Endothelial cell of umbilical vein (primary cell): ENCODE results near the gene LPAR3. TPM values are rescaled to one million over a fixed set of nuclear protein-coding genes. Genes with fewer than 3 reads are reported as not detected.

Source experiments
- BruUV-seq: library from RNA; stranded (reverse); fragments of 400-500 nt; replicated peaks from 2 replicates; lab custom pipeline; 2021; lab: Mats Ljungman, UMichigan
- CTCF ChIA-PET: fragments of 300-600, 350-600 bp; sonication (Branson Sonifier 250); formaldehyde crosslinking; loops from one replicate; lab custom pipeline; 2021; ENCODE audit warnings: antibody characterized with exemption, inconsistent platforms; lab: Charles Lee
- POLR2A ChIA-PET: fragments of 300-600, 350-600 bp; sonication (Branson Sonifier 250); formaldehyde crosslinking; loops from one replicate; lab custom pipeline; 2021; ENCODE audit warnings: antibody characterized with exemption, inconsistent platforms; lab: Charles Lee
- DNase-seq: peaks from one replicate; pipeline ENCODE4 v3.0.0-alpha.2; 2011; ENCODE audit warnings: low read depth, low spot score
- FAIRE-seq: peaks from 2 replicates; lab custom pipeline; 2011; peaks lifted over from hg19 to GRCh38; lab: Jason Lieb, UNC
- H2AFZ ChIP-seq: 2 replicates; pipeline ENCODE4 v1.6.0; 2012; ENCODE audit warnings: low read depth, low read length, control low read depth, inconsistent platforms
- H3K27ac ChIP-seq: 2 replicates; pipeline ENCODE4 v1.5.1; 2011; ENCODE audit warnings: low read depth, mild to moderate bottlenecking, control low read depth, low read length, moderate library complexity; ENCODE audit not compliant: insufficient read depth
- H3K27me3 ChIP-seq, 2 experiments: 2 replicates each; pipeline versions ENCODE4 v1.6.0 to v1.6.1; 2011; ENCODE audit warnings: low read length in 2 of 2, mixed read lengths in 1 of 2; ENCODE audit not compliant: control insufficient read depth in 2 of 2, insufficient read depth in 2 of 2
- H3K36me3 ChIP-seq, 2 experiments: 2 replicates in 1 of 2; 3 replicates in 1 of 2; pipeline ENCODE4 v1.5.1; 2011; ENCODE audit warnings: low read length in 2 of 2, mild to moderate bottlenecking in 1 of 2, moderate library complexity in 1 of 2; ENCODE audit not compliant: control insufficient read depth in 2 of 2, insufficient read depth in 2 of 2; ENCODE audit errors: extremely low read depth in 1 of 2
- H3K4me1 ChIP-seq: 3 replicates; pipeline ENCODE4 v1.5.1; 2011; ENCODE audit warnings: mild to moderate bottlenecking, low read length; ENCODE audit not compliant: control insufficient read depth, insufficient read depth; ENCODE audit errors: extremely low read depth
- H3K4me2 ChIP-seq: 2 replicates; pipeline ENCODE4 v1.6.1; 2011; ENCODE audit warnings: low read length, control low read depth, mixed read lengths; ENCODE audit not compliant: insufficient read depth
- H3K4me3 ChIP-seq, 3 experiments: fragments of 200-600 bp in 1 of 3; sonication (generic), shearing (Covaris generic) in 1 of 3; replicated peaks in 1 of 3; 2 replicates each; pipeline ENCODE4 v1.5.1; 2011 to 2016; ENCODE audit warnings: control low read depth in 3 of 3, low read length in 3 of 3, mild to moderate bottlenecking in 2 of 3, inconsistent platforms in 1 of 3, low read depth in 1 of 3, moderate library complexity in 1 of 3; ENCODE audit not compliant: insufficient read depth in 1 of 3
- H3K79me2 ChIP-seq: 2 replicates; pipeline ENCODE4 v1.6.0; 2012; ENCODE audit warnings: low read length, inconsistent platforms; ENCODE audit not compliant: control insufficient read depth, insufficient read depth
- H3K9ac ChIP-seq: replicated peaks from 2 replicates; pipeline ENCODE3; 2011; ENCODE audit warnings: low read length, control low read depth; ENCODE audit not compliant: insufficient read depth; ENCODE audit errors: extremely low read depth
- H3K9me1 ChIP-seq: replicated peaks from 3 replicates; pipeline ENCODE4 v1.6.0; 2011; ENCODE audit warnings: mild to moderate bottlenecking, low read length; ENCODE audit not compliant: control insufficient read depth, insufficient read depth; ENCODE audit errors: extremely low read depth
- H3K9me3 ChIP-seq: replicated peaks from 2 replicates; pipeline ENCODE4 v1.5.1; 2012; ENCODE audit warnings: low read length, inconsistent platforms; ENCODE audit not compliant: control insufficient read depth, insufficient read depth
- H4K20me1 ChIP-seq: replicated peaks from 2 replicates; pipeline ENCODE3; 2011; ENCODE audit warnings: mild to moderate bottlenecking, low read length; ENCODE audit not compliant: control insufficient read depth, insufficient read depth; ENCODE audit errors: extremely low read depth
- EZH2 ChIP-seq: IDR thresholded peaks from 2 replicates; pipeline ENCODE4 v1.6.1; 2012; ENCODE audit warnings: borderline replicate concordance, low read depth, mild to moderate bottlenecking, moderate library complexity, low read length, inconsistent platforms; ENCODE audit not compliant: severe bottlenecking
- FOS ChIP-seq: IDR thresholded peaks from 2 replicates; pipeline ENCODE4 v1.6.1; 2011; ENCODE audit warnings: mild to moderate bottlenecking, low read length, moderate library complexity, borderline replicate concordance; ENCODE audit not compliant: insufficient read depth
- GATA2 ChIP-seq: IDR thresholded peaks from 2 replicates; pipeline ENCODE4 v1.7.0; 2011; ENCODE audit warnings: low read depth, mild to moderate bottlenecking, moderate library complexity, mixed read lengths, low read length; ENCODE audit not compliant: insufficient read length, insufficient read depth
- JUN ChIP-seq: IDR thresholded peaks from 2 replicates; pipeline ENCODE4 v1.6.1; 2011; ENCODE audit warnings: borderline replicate concordance, low read depth; ENCODE audit not compliant: insufficient read length, insufficient read depth
- MYC ChIP-seq: IDR thresholded peaks from one replicate; pipeline ENCODE4 v1.6.1; 2011; ENCODE audit warnings: mild to moderate bottlenecking, low read depth, low read length
- POLR2A ChIP-seq: IDR thresholded peaks from 2 replicates; pipeline ENCODE4 v1.6.1; 2012; ENCODE audit warnings: low read depth, mild to moderate bottlenecking, control low read depth, low read length
- POLR2AphosphoS5 ChIP-seq: IDR thresholded peaks from 2 replicates; pipeline ENCODE4 v1.6.1; 2012; ENCODE audit warnings: low read depth, mild to moderate bottlenecking, control low read depth, low read length, moderate library complexity; ENCODE audit not compliant: insufficient read depth
- dilution Hi-C: fragments of 300-500 bp; cut with MboI; formaldehyde crosslinking; loops from one replicate; pipeline ENCODE4 v1.15.0; 2019; ENCODE audit warnings: low sequenced_read_pairs; ENCODE audit not compliant: extremely low pct_ligation_motif_present
- intact Hi-C: fragments of 100-400 bp; cut with micrococcal nuclease; formaldehyde crosslinking; loops from one replicate; pipeline ENCODE4 v1.10.0; 2022
- polyA plus RNA-seq, 4 experiments: library from polyadenylated mRNA; depleted of rRNA in 3 of 4; stranded (reverse) in 3 of 4; unstranded in 1 of 4; fragments of >200 nt; gene quantifications; 2 replicates each; pipeline versions ENCODE4 v1.2.1 to v1.2.3, GENCODE V29; 2011 to 2012; ENCODE audit warnings: missing spikeins in 1 of 4
- total RNA-seq: library from RNA; stranded (reverse); gene quantifications from 2 replicates; pipeline ENCODE4 v1.2.3, GENCODE V29; 2021
- TF ChIP-seq, protein P1 (sequence below): IDR thresholded peaks from 2 replicates; pipeline ENCODE4 v1.6.1; 2011; ENCODE audit not compliant: insufficient read depth, insufficient read length
- TF ChIP-seq, protein P2 (sequence below), 2 donors: IDR thresholded peaks; 1 replicate in 1 of 2; 2 replicates in 1 of 2; pipeline ENCODE4 v1.5.1; 2011; ENCODE audit warnings: low read length in 2 of 2, mild to moderate bottlenecking in 2 of 2, moderate library complexity in 2 of 2, control low read depth in 1 of 2, inconsistent platforms in 1 of 2, low read depth in 1 of 2; ENCODE audit not compliant: insufficient read depth in 1 of 2; ENCODE audit errors: extremely low read depth in 1 of 2

The LPAR3 gene
- total and polyA plus RNA-seq, 2 donors (not counting 3 experiments of a cell fraction or from before 2014, with no cell fraction given) = not detected

DNA sequence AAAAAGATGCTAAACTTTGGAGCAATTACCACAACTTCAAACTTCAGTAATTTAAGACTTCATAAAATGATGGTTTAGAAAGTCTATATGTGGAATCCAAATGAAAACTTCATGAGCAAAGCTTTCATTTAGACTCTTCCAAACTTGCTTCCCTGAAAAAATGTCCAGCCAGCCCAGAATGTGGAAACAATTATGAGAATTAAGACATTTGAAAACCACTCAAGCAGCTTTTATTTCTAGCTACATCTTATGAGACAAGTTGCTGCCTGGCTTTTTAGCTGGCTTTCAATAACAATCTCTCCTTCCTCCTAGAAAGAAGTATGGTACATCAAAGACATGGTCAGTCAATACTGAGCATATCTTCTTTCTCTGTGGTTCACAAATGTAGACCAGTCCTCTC, 21.8 kb downstream of the LPAR3 start:
- Histone ChIP-seq H3K9me1 (no peaks in the 10 kb centered on the region), H3K4me3 (no peak overlapping the region), H3K27ac (no peak overlapping the region), H3K36me3 (no peaks in the 10 kb centered on the region), H3K4me2 (no peak overlapping the region), H3K79me2 (no peaks in the 10 kb centered on the region), H3K27me3 (peaks cover 6 to 23% of the 10 kb centered on the region in 2 experiments), H3K4me1 (no peaks in the 10 kb centered on the region), H3K9me3 (no peaks in the 10 kb centered on the region), H3K9ac (no peak overlapping the region), H4K20me1 (no peaks in the 10 kb centered on the region), H2AFZ (no peak overlapping the region)
- FAIRE-seq = no peak
- ChIA-PET POLR2A (no interaction called here), CTCF (interaction anchor here (0.8 kb wide), 1 partner anchor 99 kb away, joined by 3 read pairs; no protein-coding TSS in a partner anchor)
- intact Hi-C loops = no loop called here
- BruUV-seq = no TSS peak
- DNase-seq = no peak
- no peak for TF ChIP-seq GATA2
- TF ChIP-seq, protein P1, sequence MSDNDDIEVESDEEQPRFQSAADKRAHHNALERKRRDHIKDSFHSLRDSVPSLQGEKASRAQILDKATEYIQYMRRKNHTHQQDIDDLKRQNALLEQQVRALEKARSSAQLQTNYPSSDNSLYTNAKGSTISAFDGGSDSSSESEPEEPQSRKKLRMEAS = no peak
- TF ChIP-seq POLR2A = no peak
- no peak for TF ChIP-seq FOS
- TF ChIP-seq, protein P2, sequence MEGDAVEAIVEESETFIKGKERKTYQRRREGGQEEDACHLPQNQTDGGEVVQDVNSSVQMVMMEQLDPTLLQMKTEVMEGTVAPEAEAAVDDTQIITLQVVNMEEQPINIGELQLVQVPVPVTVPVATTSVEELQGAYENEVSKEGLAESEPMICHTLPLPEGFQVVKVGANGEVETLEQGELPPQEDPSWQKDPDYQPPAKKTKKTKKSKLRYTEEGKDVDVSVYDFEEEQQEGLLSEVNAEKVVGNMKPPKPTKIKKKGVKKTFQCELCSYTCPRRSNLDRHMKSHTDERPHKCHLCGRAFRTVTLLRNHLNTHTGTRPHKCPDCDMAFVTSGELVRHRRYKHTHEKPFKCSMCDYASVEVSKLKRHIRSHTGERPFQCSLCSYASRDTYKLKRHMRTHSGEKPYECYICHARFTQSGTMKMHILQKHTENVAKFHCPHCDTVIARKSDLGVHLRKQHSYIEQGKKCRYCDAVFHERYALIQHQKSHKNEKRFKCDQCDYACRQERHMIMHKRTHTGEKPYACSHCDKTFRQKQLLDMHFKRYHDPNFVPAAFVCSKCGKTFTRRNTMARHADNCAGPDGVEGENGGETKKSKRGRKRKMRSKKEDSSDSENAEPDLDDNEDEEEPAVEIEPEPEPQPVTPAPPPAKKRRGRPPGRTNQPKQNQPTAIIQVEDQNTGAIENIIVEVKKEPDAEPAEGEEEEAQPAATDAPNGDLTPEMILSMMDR (IDR thresholded peaks at IDR 0.05; ENCODE audit: extremely low read depth in 1 of 2, insufficient read depth in 1 of 2, low read depth in 1 of 2, low read length in 2 of 2) = no peak
- no peak for TF ChIP-seq JUN
- TF ChIP-seq MYC = no peak
- no peak for TF ChIP-seq EZH2
- no peak for TF ChIP-seq POLR2AphosphoS5
- dilution Hi-C loops = no loop called here
